Measurements from ENCODE around the gene KCNJ14. TPM values are rescaled to one million over a fixed set of nuclear protein-coding genes. Genes with fewer than 3 reads are reported as not detected.

The KCNJ14 gene
- total RNA-seq: 0.71 TPM

GRCh38 chr19:48455171-48455907, at the start of gene KCNJ14:
KCNJ14 (plus strand) TSS chr19:48455574; CDS start chr19:48461725, 6,151 bp downstream.
- DNase-seq (ENCODE audit: low spot score): no peak
- no peak for ATAC-seq
- intact Hi-C loops (cut with DNase I): no loop called here

- intact Hi-C loops (cut with DNase I): no loop called here
- no peak for ATAC-seq
- no peak for DNase-seq (ENCODE audit: low spot score)
Observed at GRCh38 chr19:48405850-48406249, 49.5 kb upstream of the KCNJ14 start.

DNA sequence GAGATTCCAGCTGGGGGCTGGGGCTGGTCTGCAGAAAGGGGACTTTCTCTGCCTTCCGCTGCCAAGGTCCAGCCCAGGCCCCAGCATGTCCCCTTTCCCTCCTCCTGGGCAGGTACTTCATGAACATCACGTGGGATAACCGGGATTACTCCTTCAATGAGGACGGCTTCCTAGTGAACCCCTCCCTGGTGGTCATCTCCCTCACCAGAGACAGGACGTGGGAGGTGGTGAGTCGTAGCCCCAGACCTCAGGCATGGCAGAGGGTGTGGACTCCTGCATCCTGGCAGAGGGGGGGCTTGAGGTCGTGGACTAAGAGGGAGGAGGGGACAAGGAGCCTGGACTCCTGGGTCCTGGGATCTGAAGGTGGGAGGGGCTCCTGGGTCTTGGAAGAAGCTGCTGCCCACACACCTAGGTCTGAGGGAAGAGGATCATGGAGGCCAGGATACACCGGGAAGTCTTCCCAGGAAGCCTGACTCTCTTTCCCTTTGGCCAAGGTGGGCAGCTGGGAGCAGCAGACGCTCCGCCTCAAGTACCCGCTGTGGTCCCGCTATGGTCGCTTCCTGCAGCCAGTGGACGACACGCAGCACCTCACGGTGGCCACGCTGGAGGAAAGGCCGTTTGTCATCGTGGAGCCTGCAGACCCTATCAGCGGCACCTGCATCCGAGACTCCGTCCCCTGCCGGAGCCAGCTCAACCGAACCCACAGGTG, 41.3 kb upstream of the KCNJ14 start:
- ATAC-seq (no peak), DNase-seq (ENCODE audit: low spot score) (no peak)
- intact Hi-C loops (cut with DNase I): no loop called here

DNA sequence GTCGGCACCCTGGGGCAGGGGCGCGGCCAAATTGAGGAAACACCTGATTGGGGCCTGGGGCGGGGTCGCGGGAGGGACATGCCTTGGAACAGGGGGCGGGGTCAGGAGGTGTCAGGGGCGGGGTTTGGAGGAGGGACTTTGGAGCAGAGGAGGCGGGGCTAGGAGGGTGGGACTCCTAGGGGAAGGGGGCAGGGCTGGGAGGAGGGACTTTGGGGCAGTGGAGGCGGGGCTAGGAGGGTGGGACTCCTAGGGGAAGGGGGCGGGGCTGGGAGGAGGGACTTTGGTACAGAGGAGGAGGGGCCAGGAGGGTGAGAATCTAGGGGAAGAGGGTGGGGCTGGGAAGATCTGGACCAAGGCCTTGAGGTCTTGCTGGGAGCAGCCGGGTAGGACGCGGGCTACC, 40.0 kb upstream of the KCNJ14 start:
- ATAC-seq (peak; percentile 92), DNase-seq (ENCODE audit: low spot score) (peak; percentile 88)
- intact Hi-C loops (cut with DNase I): no loop called here

GRCh38 chr19:48415806-48416221, 39.6 kb upstream of the KCNJ14 start:
- DNase-seq (ENCODE audit: low spot score) (no peak), ATAC-seq (peak; percentile 47)
- intact Hi-C loops (cut with DNase I): no loop called here

- DNase-seq (ENCODE audit: low spot score): no peak
- no peak for ATAC-seq
- intact Hi-C loops (cut with DNase I): no loop called here
Observed at GRCh38 chr19:48417421-48417820, 38.0 kb upstream of the KCNJ14 start.

- intact Hi-C loops (cut with DNase I): no loop called here
- DNase-seq (ENCODE audit: low spot score) (no peak), ATAC-seq (no peak)
Observed at GRCh38 chr19:48418317-48419064, 36.9 kb upstream of the KCNJ14 start.

DNA sequence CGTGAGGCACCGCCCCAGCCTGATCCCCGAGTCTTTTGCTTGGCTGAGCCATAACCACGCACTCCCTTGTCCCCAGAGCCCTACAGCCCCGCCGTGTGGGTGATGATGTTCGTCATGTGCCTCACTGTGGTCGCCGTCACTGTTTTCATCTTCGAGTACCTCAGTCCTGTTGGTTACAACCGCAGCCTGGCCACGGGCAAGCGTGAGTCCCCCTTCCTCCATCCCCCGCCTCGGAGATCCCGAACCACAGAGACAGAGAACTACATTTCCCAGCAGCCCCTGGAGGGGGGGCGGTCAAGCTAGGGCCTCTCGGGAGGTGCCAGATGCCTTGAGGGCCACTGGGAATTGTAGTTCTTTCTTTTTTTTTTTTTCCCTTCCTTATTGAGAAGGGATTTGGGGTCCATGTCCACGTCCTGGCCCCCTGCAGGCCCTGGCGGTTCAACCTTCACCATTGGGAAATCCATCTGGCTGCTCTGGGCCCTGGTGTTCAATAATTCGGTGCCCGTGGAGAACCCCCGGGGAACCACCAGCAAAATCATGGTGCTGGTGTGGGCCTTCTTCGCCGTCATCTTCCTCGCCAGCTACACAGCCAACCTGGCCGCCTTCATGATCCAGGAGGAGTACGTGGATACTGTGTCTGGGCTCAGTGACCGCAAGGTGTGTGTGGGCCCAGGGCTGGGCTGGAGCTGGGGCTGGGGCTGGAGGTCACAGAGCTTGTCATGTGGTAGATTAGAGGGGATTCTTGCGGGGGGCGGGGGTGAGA, 36.0 kb upstream of the KCNJ14 start:
- ATAC-seq (peak; percentile 47), DNase-seq (ENCODE audit: low spot score) (peak; percentile 70)

GRCh38 chr19:48421548-48421947, 33.8 kb upstream of the KCNJ14 start:
- intact Hi-C loops (cut with DNase I): no loop called here
- peak; percentile 51 for ATAC-seq
- DNase-seq (ENCODE audit: low spot score): no peak

More for the DNA sequence above, 36.0 kb upstream of the KCNJ14 start:
- intact Hi-C loops (cut with DNase I): no loop called here

- intact Hi-C loops (cut with DNase I): no loop called here
- peak; percentile 76 for ATAC-seq
- DNase-seq (ENCODE audit: low spot score): no peak
Observed at GRCh38 chr19:48424694-48425219, 30.6 kb upstream of the KCNJ14 start.

DNA sequence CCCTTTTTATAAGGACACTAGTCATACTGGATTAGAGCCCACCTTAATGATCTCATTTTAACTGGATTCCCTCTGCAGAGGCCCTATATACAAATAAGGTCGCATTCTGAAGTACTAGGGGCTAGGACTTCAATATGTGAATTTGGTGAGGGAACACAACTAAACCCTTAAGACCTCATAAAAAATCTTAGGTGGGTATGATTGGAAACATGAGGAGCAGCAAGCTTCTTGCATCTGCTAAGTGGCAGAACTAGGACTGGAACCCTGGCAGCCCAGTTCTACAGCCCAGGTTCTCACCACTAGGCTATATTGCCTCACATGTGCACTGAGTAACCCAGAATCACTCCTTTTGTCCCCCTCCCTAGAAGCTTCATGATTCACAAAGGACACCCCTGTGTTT, 26.7 kb upstream of the KCNJ14 start:
- no peak for DNase-seq (ENCODE audit: low spot score)
- intact Hi-C loops (cut with DNase I): no loop called here
- ATAC-seq: no peak

DNA sequence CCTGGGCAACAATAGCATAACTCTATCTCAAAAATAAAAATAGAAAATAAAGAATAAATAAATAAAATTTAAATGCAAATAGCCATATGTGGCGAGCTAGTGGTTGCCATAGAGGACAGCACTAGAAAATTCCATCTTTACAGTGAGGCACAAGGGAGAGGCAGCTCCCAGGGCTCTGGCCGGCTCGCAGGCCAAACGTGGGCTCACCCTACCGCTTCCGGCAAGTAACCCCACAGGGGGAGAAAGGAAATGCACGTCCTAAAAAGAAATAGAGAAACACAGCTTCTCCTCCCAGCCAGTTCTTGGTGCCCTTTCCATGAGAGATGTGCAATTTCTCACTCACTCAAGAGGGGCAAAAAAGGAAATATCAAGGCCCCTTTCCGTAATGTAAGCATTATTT, 22.0 kb upstream of the KCNJ14 start:
- intact Hi-C loops (cut with DNase I): no loop called here
- DNase-seq (ENCODE audit: low spot score) (no peak), ATAC-seq (no peak)

DNA sequence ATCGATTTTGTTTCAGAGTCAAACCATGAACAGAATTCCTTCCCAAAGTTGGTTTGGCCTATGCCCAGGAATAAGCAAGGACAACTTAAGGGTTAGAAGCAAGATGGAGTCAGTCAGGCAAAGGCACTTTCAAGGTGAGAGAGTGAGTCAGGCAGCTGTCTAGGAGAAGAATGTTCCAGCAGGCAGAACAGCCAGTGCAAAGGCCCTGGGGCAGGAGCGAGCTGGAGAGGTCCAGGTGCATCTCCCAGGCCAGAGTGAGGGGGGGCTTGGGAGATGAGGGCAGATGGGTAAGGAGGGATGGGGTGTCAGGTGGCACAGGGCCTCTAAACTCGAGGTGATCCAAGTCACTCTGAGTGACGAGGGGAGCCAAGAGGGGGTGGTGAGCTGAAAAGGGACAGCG, 18.8 kb upstream of the KCNJ14 start:
- no peak for DNase-seq (ENCODE audit: low spot score)
- no peak for ATAC-seq
- intact Hi-C loops (cut with DNase I): no loop called here

DNA sequence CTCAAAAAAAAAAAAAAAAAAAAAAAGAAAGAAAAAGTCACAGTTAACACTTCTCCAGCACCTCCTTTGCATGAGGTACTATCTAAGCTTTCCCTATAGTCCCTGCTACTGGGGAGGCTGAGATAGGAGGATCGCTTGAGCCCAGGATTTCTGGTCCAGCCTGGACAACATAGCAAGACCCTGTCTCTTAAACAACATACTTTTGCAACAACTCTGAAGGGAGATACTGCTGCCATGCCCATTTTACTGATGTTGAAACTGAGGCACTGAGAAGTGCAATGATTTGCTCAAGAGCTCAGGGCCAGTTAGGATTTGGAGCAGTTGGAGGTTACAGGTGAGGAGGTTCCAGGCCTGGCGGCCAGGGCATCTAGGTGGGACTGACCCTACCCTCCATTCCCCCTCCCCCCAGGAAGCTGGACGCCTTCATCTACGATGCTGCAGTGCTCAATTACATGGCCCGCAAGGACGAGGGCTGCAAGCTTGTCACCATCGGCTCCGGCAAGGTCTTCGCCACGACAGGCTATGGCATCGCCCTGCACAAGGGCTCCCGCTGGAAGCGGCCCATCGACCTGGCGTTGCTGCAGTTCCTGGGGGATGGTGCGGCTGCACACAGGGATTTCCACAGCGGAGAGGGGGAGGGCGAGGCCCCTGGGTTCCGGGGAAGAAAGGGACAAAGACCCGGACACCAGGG, 13.9 kb upstream of the KCNJ14 start:
- intact Hi-C loops (cut with DNase I): no loop called here
- no peak for ATAC-seq

GRCh38 chr19:48442116-48443035, 13.0 kb upstream of the KCNJ14 start:
- intact Hi-C loops (cut with DNase I): no loop called here
- no peak for DNase-seq (ENCODE audit: low spot score)
- ATAC-seq: no peak

More for the DNA sequence above, 13.9 kb upstream of the KCNJ14 start:
- no peak for DNase-seq (ENCODE audit: low spot score)

GRCh38 chr19:48443256-48443655, 12.1 kb upstream of the KCNJ14 start:
- no peak for DNase-seq (ENCODE audit: low spot score)
- ATAC-seq: no peak
- intact Hi-C loops (cut with DNase I): no loop called here

DNA sequence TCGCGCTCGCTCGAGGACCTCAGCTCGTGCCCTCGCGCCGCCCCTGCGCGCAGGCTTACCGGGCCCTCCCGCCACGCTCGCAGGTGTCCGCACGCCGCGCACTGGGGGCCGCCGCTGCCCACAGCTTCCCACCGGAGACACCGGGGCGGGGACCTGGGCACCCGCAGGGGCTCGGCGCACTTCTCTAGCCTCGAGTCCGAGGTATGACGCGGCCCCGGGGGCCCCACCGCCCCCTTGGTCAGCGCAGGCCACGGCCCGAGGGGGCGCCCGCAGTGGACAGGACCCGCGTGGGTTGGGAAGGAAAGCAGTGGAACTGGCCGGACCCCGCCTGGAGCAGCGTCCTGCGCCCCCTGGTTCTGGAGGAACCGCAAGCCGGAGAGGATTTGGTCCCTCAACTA, 11.6 kb upstream of the KCNJ14 start:
- no peak for ATAC-seq
- DNase-seq (ENCODE audit: low spot score): no peak
- intact Hi-C loops (cut with DNase I): no loop called here
